ENCODE results near the gene LRRC36. TPM values are rescaled to one million over a fixed set of nuclear protein-coding genes. Genes with fewer than 3 reads are reported as not detected.

LRRC36 gene
- polyA plus RNA-seq (2013) = 0.03 and 0.08 TPM in 2 replicates

GRCh38 chr16:67326472-67327309 is at the start of gene LRRC36, which contains the start of gene KCTD19:
TSS of gene LRRC36 (plus strand) at chr16:67326815. CDS start at chr16:67326863, 48 bp downstream.
TSS of gene KCTD19 (minus strand) at chr16:67326741. CDS start at chr16:67326707, 34 bp downstream.
- H3K4ac ChIP-seq (ENCODE audit: low read depth, low read length) = no peak within 1 kb of the TSS
- H3K79me2 ChIP-seq (ENCODE audit: control insufficient read depth, insufficient read depth, low read length, poor library complexity) = no peaks in the 10 kb centered on the region
- H4K91ac ChIP-seq (ENCODE audit: low read depth, low read length) = no peak within 1 kb of the TSS
- H3K9ac ChIP-seq (ENCODE audit: low read length) = peak within 1 kb of the TSS; percentile 12
- H4K12ac ChIP-seq (ENCODE audit: low read depth, low read length) = no peak within 1 kb of the TSS
- H4K8ac ChIP-seq (ENCODE audit: low read depth, low read length) = no peak within 1 kb of the TSS
- H3K27ac ChIP-seq (ENCODE audit: low read depth, low read length) = no peak within 1 kb of the TSS
- peaks cover 4% of the 10 kb centered on the region for H3K9me3 ChIP-seq (ENCODE audit: insufficient read depth, low read depth, low read length)
- H2BK120ac ChIP-seq (ENCODE audit: insufficient read depth, low read length, poor library complexity) = no peak within 1 kb of the TSS
- no CpG with 5 or more reads among the region's 61 CpGs for WGBS (ENCODE audit: extremely low coverage, insufficient coverage, insufficient read length)
- H3K4me2 ChIP-seq (ENCODE audit: low read length) = peak within 1 kb of the TSS; percentile 59
- peak within 1 kb of the TSS; percentile 78 for H3K23ac ChIP-seq (ENCODE audit: low read length)
- no peak within 1 kb of the TSS for H3K14ac ChIP-seq (ENCODE audit: low read length)
- peak within 1 kb of the TSS; percentile 49 for H3K4me3 ChIP-seq (ENCODE audit: low read depth, low read length)
- H2BK5ac ChIP-seq (ENCODE audit: low read depth, low read length, poor library complexity) = no peak within 1 kb of the TSS
- H3K4me1 ChIP-seq (ENCODE audit: control insufficient read depth in 1 of 2, insufficient read depth in 2 of 2, low read length in 2 of 2) = peaks cover 3 to 6% of the 10 kb centered on the region in 2 experiments
- no peak within 1 kb of the TSS for H2BK12ac ChIP-seq (ENCODE audit: low read length)
- peak within 1 kb of the TSS; percentile 10 for H2AFZ ChIP-seq (ENCODE audit: insufficient read depth, low read length, poor library complexity)
- H2AK5ac ChIP-seq (ENCODE audit: low read length) = no peak within 1 kb of the TSS
- no peaks in the 10 kb centered on the region for H3K79me1 ChIP-seq (ENCODE audit: low read length)
- no peaks in the 10 kb centered on the region for H3K27me3 ChIP-seq (ENCODE audit: insufficient read depth, low read length)
- no peak within 1 kb of the TSS for H3K18ac ChIP-seq (ENCODE audit: low read length)
- DNase-seq = peak; percentile 38 to 66
- no peaks in the 10 kb centered on the region for H3K36me3 ChIP-seq (ENCODE audit: control insufficient read depth in 1 of 2, insufficient read depth in 2 of 2, low read length in 2 of 2)

GRCh38 chr16:67277294-67277998 is 49.2 kb upstream of the LRRC36 start:
- no peak overlapping the region for H3K18ac ChIP-seq (ENCODE audit: low read length)
- WGBS (ENCODE audit: extremely low coverage, insufficient coverage, insufficient read length) = no CpG with 5 or more reads among the region's 4 CpGs
- H2BK120ac ChIP-seq (ENCODE audit: insufficient read depth, low read length, poor library complexity) = no peak overlapping the region
- no peak overlapping the region for H3K23ac ChIP-seq (ENCODE audit: low read length)
- no peaks in the 10 kb centered on the region for H3K79me2 ChIP-seq (ENCODE audit: control insufficient read depth, insufficient read depth, low read length, poor library complexity)
- H2BK5ac ChIP-seq (ENCODE audit: low read depth, low read length, poor library complexity) = no peak overlapping the region
- H3K9me3 ChIP-seq (ENCODE audit: insufficient read depth, low read depth, low read length) = peaks cover 1% of the 10 kb centered on the region
- H4K8ac ChIP-seq (ENCODE audit: low read depth, low read length) = no peak overlapping the region
- peak overlapping the region; percentile 29 for H2BK12ac ChIP-seq (ENCODE audit: low read length)
- H3K14ac ChIP-seq (ENCODE audit: low read length) = no peak overlapping the region
- H3K9ac ChIP-seq (ENCODE audit: low read length) = no peak overlapping the region
- no peak overlapping the region for H3K4me2 ChIP-seq (ENCODE audit: low read length)
- H3K4me1 ChIP-seq (ENCODE audit: control insufficient read depth in 1 of 2, insufficient read depth in 2 of 2, low read length in 2 of 2) = peaks cover 9 to 16% of the 10 kb centered on the region in 2 experiments
- no peak overlapping the region for H4K12ac ChIP-seq (ENCODE audit: low read depth, low read length)
- no peak overlapping the region for H3K4ac ChIP-seq (ENCODE audit: low read depth, low read length)
- H3K27ac ChIP-seq (ENCODE audit: low read depth, low read length) = no peak overlapping the region
- H3K79me1 ChIP-seq (ENCODE audit: low read length) = peaks cover 6% of the 10 kb centered on the region
- no peaks in the 10 kb centered on the region for H3K36me3 ChIP-seq (ENCODE audit: control insufficient read depth in 1 of 2, insufficient read depth in 2 of 2, low read length in 2 of 2)
- no peak overlapping the region for H3K4me3 ChIP-seq (ENCODE audit: low read depth, low read length)
- DNase-seq = no peak
- peak overlapping the region; percentile 15 for H2AFZ ChIP-seq (ENCODE audit: insufficient read depth, low read length, poor library complexity)
- H4K91ac ChIP-seq (ENCODE audit: low read depth, low read length) = no peak overlapping the region
- H2AK5ac ChIP-seq (ENCODE audit: low read length) = no peak overlapping the region
- H3K27me3 ChIP-seq (ENCODE audit: insufficient read depth, low read length) = peaks cover 4% of the 10 kb centered on the region

GRCh38 chr16:67277999-67278772 is 48.4 kb upstream of the LRRC36 start:
- Histone ChIP-seq H3K27ac (ENCODE audit: low read depth, low read length) (no peak overlapping the region), H4K91ac (ENCODE audit: low read depth, low read length) (no peak overlapping the region), H3K18ac (ENCODE audit: low read length) (no peak overlapping the region), H3K79me1 (ENCODE audit: low read length) (peaks cover 6% of the 10 kb centered on the region), H3K36me3 (ENCODE audit: control insufficient read depth in 1 of 2, insufficient read depth in 2 of 2, low read length in 2 of 2) (no peaks in the 10 kb centered on the region), H2BK12ac (ENCODE audit: low read length) (peak overlapping the region; percentile 29), H3K4me1 (ENCODE audit: control insufficient read depth in 1 of 2, insufficient read depth in 2 of 2, low read length in 2 of 2) (peaks cover 9 to 16% of the 10 kb centered on the region in 2 experiments), H3K9me3 (ENCODE audit: insufficient read depth, low read depth, low read length) (peaks cover 1% of the 10 kb centered on the region), H3K14ac (ENCODE audit: low read length) (no peak overlapping the region), H3K4me2 (ENCODE audit: low read length) (peak overlapping the region; percentile 55), H3K4me3 (ENCODE audit: low read depth, low read length) (no peak overlapping the region), H3K4ac (ENCODE audit: low read depth, low read length) (no peak overlapping the region), H4K12ac (ENCODE audit: low read depth, low read length) (no peak overlapping the region), H2AK5ac (ENCODE audit: low read length) (no peak overlapping the region), H3K27me3 (ENCODE audit: insufficient read depth, low read length) (peaks cover 4% of the 10 kb centered on the region), H3K9ac (ENCODE audit: low read length) (no peak overlapping the region), H3K79me2 (ENCODE audit: control insufficient read depth, insufficient read depth, low read length, poor library complexity) (no peaks in the 10 kb centered on the region), H3K23ac (ENCODE audit: low read length) (no peak overlapping the region), H4K8ac (ENCODE audit: low read depth, low read length) (peak overlapping the region; percentile 3), H2BK5ac (ENCODE audit: low read depth, low read length, poor library complexity) (no peak overlapping the region), H2AFZ (ENCODE audit: insufficient read depth, low read length, poor library complexity) (no peak overlapping the region), H2BK120ac (ENCODE audit: insufficient read depth, low read length, poor library complexity) (no peak overlapping the region)
- WGBS (ENCODE audit: extremely low coverage, insufficient coverage, insufficient read length) = no CpG with 5 or more reads among the region's 13 CpGs
- DNase-seq = no peak

GRCh38 chr16:67278773-67279295 is 47.8 kb upstream of the LRRC36 start:
- Histone ChIP-seq H3K18ac (ENCODE audit: low read length) (no peak overlapping the region), H2BK12ac (ENCODE audit: low read length) (no peak overlapping the region), H4K12ac (ENCODE audit: low read depth, low read length) (no peak overlapping the region), H2BK120ac (ENCODE audit: insufficient read depth, low read length, poor library complexity) (no peak overlapping the region), H3K9ac (ENCODE audit: low read length) (no peak overlapping the region), H4K91ac (ENCODE audit: low read depth, low read length) (peak overlapping the region; percentile 29), H3K9me3 (ENCODE audit: insufficient read depth, low read depth, low read length) (peaks cover 1% of the 10 kb centered on the region), H3K4me2 (ENCODE audit: low read length) (peak overlapping the region; percentile 55), H2AFZ (ENCODE audit: insufficient read depth, low read length, poor library complexity) (peak overlapping the region; percentile 60), H2BK5ac (ENCODE audit: low read depth, low read length, poor library complexity) (no peak overlapping the region), H2AK5ac (ENCODE audit: low read length) (peak overlapping the region; percentile 75), H3K14ac (ENCODE audit: low read length) (no peak overlapping the region), H3K27me3 (ENCODE audit: insufficient read depth, low read length) (peaks cover 4% of the 10 kb centered on the region), H3K4ac (ENCODE audit: low read depth, low read length) (no peak overlapping the region), H3K23ac (ENCODE audit: low read length) (no peak overlapping the region), H3K4me1 (ENCODE audit: control insufficient read depth in 1 of 2, insufficient read depth in 2 of 2, low read length in 2 of 2) (peaks cover 9 to 16% of the 10 kb centered on the region in 2 experiments), H3K4me3 (ENCODE audit: low read depth, low read length) (peak overlapping the region; percentile 64), H3K79me2 (ENCODE audit: control insufficient read depth, insufficient read depth, low read length, poor library complexity) (no peaks in the 10 kb centered on the region), H3K27ac (ENCODE audit: low read depth, low read length) (no peak overlapping the region), H3K79me1 (ENCODE audit: low read length) (peaks cover 6% of the 10 kb centered on the region), H4K8ac (ENCODE audit: low read depth, low read length) (peak overlapping the region; percentile 25), H3K36me3 (ENCODE audit: control insufficient read depth in 1 of 2, insufficient read depth in 2 of 2, low read length in 2 of 2) (no peaks in the 10 kb centered on the region)
- no peak for DNase-seq
- WGBS (ENCODE audit: extremely low coverage, insufficient coverage, insufficient read length) = no CpG with 5 or more reads among the region's 42 CpGs

All from trophoblast cell (in vitro differentiated cells and primary cell).